Measurements from ENCODE around the gene RAB1A. TPM values are rescaled to one million over a fixed set of nuclear protein-coding genes. Genes with fewer than 3 reads are reported as not detected.

Gene RAB1A
- total RNA-seq, 1 donor from 2014 or later: 128 TPM

GRCh38 chr2:65059071-65059470 is 70.8 kb downstream of the RAB1A start:
- H3K4me1 Mint-ChIP-seq (ENCODE audit: unreplicated experiment): peaks cover 39% of the 10 kb centered on the region
- H3K27me3 Mint-ChIP-seq (ENCODE audit: unreplicated experiment): no peaks in the 10 kb centered on the region
- H3K36me3 Mint-ChIP-seq (ENCODE audit: unreplicated experiment): no peaks in the 10 kb centered on the region
- H3K27ac Mint-ChIP-seq (ENCODE audit: unreplicated experiment): no peak overlapping the region
- DNase-seq (ENCODE audit: extremely low spot score, unreplicated experiment): no peak
- no peaks in the 10 kb centered on the region for H3K9me3 Mint-ChIP-seq (ENCODE audit: unreplicated experiment)
- TF ChIP-seq, protein P1, sequence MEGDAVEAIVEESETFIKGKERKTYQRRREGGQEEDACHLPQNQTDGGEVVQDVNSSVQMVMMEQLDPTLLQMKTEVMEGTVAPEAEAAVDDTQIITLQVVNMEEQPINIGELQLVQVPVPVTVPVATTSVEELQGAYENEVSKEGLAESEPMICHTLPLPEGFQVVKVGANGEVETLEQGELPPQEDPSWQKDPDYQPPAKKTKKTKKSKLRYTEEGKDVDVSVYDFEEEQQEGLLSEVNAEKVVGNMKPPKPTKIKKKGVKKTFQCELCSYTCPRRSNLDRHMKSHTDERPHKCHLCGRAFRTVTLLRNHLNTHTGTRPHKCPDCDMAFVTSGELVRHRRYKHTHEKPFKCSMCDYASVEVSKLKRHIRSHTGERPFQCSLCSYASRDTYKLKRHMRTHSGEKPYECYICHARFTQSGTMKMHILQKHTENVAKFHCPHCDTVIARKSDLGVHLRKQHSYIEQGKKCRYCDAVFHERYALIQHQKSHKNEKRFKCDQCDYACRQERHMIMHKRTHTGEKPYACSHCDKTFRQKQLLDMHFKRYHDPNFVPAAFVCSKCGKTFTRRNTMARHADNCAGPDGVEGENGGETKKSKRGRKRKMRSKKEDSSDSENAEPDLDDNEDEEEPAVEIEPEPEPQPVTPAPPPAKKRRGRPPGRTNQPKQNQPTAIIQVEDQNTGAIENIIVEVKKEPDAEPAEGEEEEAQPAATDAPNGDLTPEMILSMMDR (IDR thresholded peaks at IDR 0.05): no peak
- no peak overlapping the region for H3K4me3 Mint-ChIP-seq (ENCODE audit: unreplicated experiment)

- H3K27ac Mint-ChIP-seq (ENCODE audit: unreplicated experiment): peak overlapping the region; percentile 67
- TF ChIP-seq, protein P1 (IDR thresholded peaks at IDR 0.05): no peak
- H3K9me3 Mint-ChIP-seq (ENCODE audit: unreplicated experiment): no peaks in the 10 kb centered on the region
- H3K36me3 Mint-ChIP-seq (ENCODE audit: unreplicated experiment): no peaks in the 10 kb centered on the region
- no peaks in the 10 kb centered on the region for H3K27me3 Mint-ChIP-seq (ENCODE audit: unreplicated experiment)
- peak overlapping the region; percentile 82 for H3K4me3 Mint-ChIP-seq (ENCODE audit: unreplicated experiment)
- no peak for DNase-seq (ENCODE audit: extremely low spot score, unreplicated experiment)
- H3K4me1 Mint-ChIP-seq (ENCODE audit: unreplicated experiment): peaks cover 24% of the 10 kb centered on the region
Observed at GRCh38 chr2:65057391-65058052, 72.4 kb downstream of the RAB1A start.

DNA sequence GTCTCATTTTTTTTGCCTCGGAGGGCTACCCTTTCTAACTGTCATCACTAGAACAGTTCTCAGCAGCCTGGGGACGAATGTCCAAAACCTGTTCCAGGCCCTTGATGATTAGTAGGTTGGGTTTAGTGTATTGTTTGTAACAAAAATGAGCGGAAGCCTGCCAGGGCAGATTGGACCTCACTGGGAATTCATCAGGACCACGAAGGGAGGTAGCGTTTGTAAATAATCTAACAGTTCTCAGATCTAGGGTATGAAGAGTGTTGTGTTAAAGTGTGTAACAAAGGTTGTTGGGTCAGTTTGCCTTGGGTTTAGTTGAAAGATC is 72.9 kb downstream of the RAB1A start:
- Mint-ChIP-seq H3K27me3 (ENCODE audit: unreplicated experiment) (no peaks in the 10 kb centered on the region), H3K4me3 (ENCODE audit: unreplicated experiment) (peak overlapping the region; percentile 82), H3K4me1 (ENCODE audit: unreplicated experiment) (peaks cover 23% of the 10 kb centered on the region)

DNA sequence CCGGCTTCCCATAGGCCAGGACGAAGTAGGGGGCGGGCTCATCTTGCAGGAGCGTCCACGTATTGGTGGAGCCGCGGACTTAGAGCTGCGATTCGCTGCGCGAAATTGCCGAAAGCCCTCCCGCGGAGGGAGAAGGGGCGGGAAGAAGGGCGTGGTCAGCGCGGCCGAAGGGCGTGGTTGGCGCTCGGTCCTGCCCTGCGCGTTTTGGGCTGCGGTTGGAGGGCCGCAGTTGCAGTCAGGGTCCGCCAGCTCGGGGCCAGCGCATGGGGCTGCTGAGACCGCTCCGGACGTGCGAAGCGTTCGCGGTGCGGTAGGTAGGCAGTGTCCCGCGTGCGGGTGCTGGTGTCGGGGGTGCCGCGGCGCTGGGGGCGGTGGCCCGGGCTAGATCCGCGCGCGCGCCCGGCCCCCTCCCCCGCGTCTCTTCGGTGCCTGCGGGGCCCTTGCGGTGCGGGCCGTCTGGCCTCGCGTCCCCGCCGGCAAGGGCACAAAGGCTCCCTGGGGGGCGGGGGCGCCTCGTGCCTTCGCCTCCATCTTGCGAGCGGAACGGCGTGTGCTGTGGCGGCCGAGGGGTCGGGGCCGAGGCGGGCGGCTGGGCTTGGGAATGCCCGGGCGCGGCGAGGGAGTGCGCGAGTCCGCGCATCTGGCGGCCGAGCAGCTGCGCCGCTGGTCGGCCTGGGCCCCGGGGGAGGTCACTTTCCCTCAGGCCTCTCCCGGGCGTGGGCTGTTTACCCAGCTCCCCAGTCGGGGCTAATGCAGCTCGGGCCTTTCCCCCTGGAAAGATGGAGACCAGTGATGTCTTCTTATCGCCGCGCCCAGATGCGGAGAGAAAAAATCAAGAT is 73.5 kb downstream of the RAB1A start, which contains the start of gene CEP68:
Gene CEP68, plus strand, starts transcription at position 202 of the 839 bp plus-strand sequence. CDS start 13,029 bp downstream, outside the sequence.
- TF ChIP-seq, protein P1 (IDR thresholded peaks at IDR 0.05): no peak
- H3K4me1 Mint-ChIP-seq (ENCODE audit: unreplicated experiment): peaks cover 22% of the 10 kb centered on the region
- no peaks in the 10 kb centered on the region for H3K27me3 Mint-ChIP-seq (ENCODE audit: unreplicated experiment)
- peak; percentile 98 for DNase-seq (ENCODE audit: extremely low spot score, unreplicated experiment)
- peak within 1 kb of the TSS; percentile 97 for H3K4me3 Mint-ChIP-seq (ENCODE audit: unreplicated experiment)
- no peaks in the 10 kb centered on the region for H3K9me3 Mint-ChIP-seq (ENCODE audit: unreplicated experiment)
- no peaks in the 10 kb centered on the region for H3K36me3 Mint-ChIP-seq (ENCODE audit: unreplicated experiment)
- peak within 1 kb of the TSS; percentile 74 for H3K27ac Mint-ChIP-seq (ENCODE audit: unreplicated experiment)

More for the DNA sequence above, 72.9 kb downstream of the RAB1A start:
- Mint-ChIP-seq H3K27ac (ENCODE audit: unreplicated experiment) (peak overlapping the region; percentile 67), H3K9me3 (ENCODE audit: unreplicated experiment) (no peaks in the 10 kb centered on the region), H3K36me3 (ENCODE audit: unreplicated experiment) (no peaks in the 10 kb centered on the region)
- no peak for DNase-seq (ENCODE audit: extremely low spot score, unreplicated experiment)
- TF ChIP-seq, protein P1 (IDR thresholded peaks at IDR 0.05): no peak

Data from osteocyte (in vitro differentiated cells).